DND-41 (cell line): ENCODE data around the gene GSAP.

ENCODE experiments used
- ATAC-seq: fragments of 200-7000 bp; cut with Tn5 transposase; 3 replicates; pipeline ENCODE4 v1.9.1; 2021; ENCODE audit warnings: low read depth; ENCODE audit not compliant: insufficient read depth
- DNase-seq: peaks from one replicate; pipeline ENCODE4 v3.0.0-alpha.2; 2020
- H2AFZ ChIP-seq: 2 replicates; pipeline ENCODE4 v1.6.0; 2012; ENCODE audit warnings: low read depth, low read length
- H3K27ac ChIP-seq: 2 replicates; pipeline ENCODE4 v1.5.1; 2012; ENCODE audit warnings: low read length, inconsistent platforms
- H3K27me3 ChIP-seq: fragments of 200-600 bp; sonication (generic); 2 replicates; pipeline ENCODE4 v1.6.0; 2012; ENCODE audit warnings: low read length, mild to moderate bottlenecking, inconsistent platforms; ENCODE audit not compliant: insufficient read depth, poor library complexity
- H3K36me3 ChIP-seq: 2 replicates; pipeline ENCODE4 v1.5.1; 2012; ENCODE audit warnings: low read length, inconsistent platforms; ENCODE audit not compliant: insufficient read depth
- H3K4me1 ChIP-seq: 2 replicates; pipeline ENCODE4 v1.5.1; 2012; ENCODE audit warnings: mild to moderate bottlenecking, low read length; ENCODE audit not compliant: insufficient read depth
- H3K4me2 ChIP-seq: 2 replicates; pipeline ENCODE4 v1.6.0; 2012; ENCODE audit warnings: mild to moderate bottlenecking, moderate library complexity, low read length, inconsistent platforms; ENCODE audit not compliant: insufficient read depth
- H3K4me3 ChIP-seq, 2 experiments: fragments of 200-600 bp in 1 of 2; shearing (Covaris generic) in 1 of 2; 2 replicates each; pipeline ENCODE4 v1.5.1; 2012 to 2016; ENCODE audit warnings: inconsistent platforms in 2 of 2, low read length in 2 of 2, mild to moderate bottlenecking in 2 of 2, low read depth in 1 of 2, moderate library complexity in 1 of 2
- H3K79me2 ChIP-seq: 2 replicates; pipeline ENCODE4 v1.6.0; 2012; ENCODE audit warnings: low read length, inconsistent platforms; ENCODE audit not compliant: insufficient read depth
- H3K9ac ChIP-seq: 2 replicates; pipeline ENCODE4 v1.6.0; 2012; ENCODE audit warnings: low read depth, mild to moderate bottlenecking, inconsistent platforms, low read length, moderate library complexity
- H3K9me3 ChIP-seq: 2 replicates; pipeline ENCODE4 v1.5.1; 2012; ENCODE audit warnings: low read length, moderate library complexity, mild to moderate bottlenecking, inconsistent platforms; ENCODE audit not compliant: insufficient read depth, severe bottlenecking
- H4K20me1 ChIP-seq: 2 replicates; pipeline ENCODE4 v1.6.0; 2012; ENCODE audit warnings: low read length; ENCODE audit not compliant: insufficient read depth
- EZH2 ChIP-seq: IDR thresholded peaks from 3 replicates; pipeline ENCODE4 v1.6.1; 2012; ENCODE audit warnings: borderline replicate concordance, low read depth, mild to moderate bottlenecking, moderate library complexity, low read length, inconsistent platforms; ENCODE audit not compliant: severe bottlenecking
- TF ChIP-seq, protein P1 (sequence below): IDR thresholded peaks from 2 replicates; pipeline ENCODE4 v1.5.1; 2012; ENCODE audit warnings: borderline replicate concordance, low read length, moderate library complexity, mild to moderate bottlenecking; ENCODE audit not compliant: poor library complexity, severe bottlenecking; ENCODE audit errors: extremely low read depth

The GSAP gene

DNA sequence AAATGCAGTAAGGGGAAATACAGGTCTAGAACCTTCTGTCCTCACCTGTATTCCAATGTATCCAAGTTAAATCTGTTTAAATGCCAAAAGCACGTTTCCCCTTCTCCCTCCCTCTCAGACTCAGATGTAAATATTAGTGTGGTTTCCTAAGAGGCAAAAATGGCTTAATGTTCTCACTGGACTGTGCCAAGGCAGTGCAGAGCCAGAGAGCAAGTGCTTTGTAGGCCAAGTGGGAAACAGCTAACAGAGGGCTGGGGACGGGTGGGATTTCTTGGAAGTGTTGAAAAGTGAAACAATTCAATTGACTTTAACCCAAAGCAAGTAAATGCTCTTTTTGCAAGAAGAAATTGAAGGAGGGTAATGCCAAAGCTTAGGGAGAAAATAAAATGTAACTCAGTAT lies 103.1 kb downstream of the GSAP start:
- Histone ChIP-seq H3K9me3 (no peaks in the 10 kb centered on the region), H3K4me2 (no peak overlapping the region), H3K27ac (no peak overlapping the region), H4K20me1 (no peaks in the 10 kb centered on the region), H2AFZ (no peak overlapping the region), H3K27me3 (no peaks in the 10 kb centered on the region), H3K4me3 (no peak overlapping the region), H3K79me2 (no peaks in the 10 kb centered on the region), H3K9ac (no peak overlapping the region), H3K36me3 (no peaks in the 10 kb centered on the region), H3K4me1 (no peaks in the 10 kb centered on the region)
- no peak for TF ChIP-seq EZH2
- TF ChIP-seq, protein P1, sequence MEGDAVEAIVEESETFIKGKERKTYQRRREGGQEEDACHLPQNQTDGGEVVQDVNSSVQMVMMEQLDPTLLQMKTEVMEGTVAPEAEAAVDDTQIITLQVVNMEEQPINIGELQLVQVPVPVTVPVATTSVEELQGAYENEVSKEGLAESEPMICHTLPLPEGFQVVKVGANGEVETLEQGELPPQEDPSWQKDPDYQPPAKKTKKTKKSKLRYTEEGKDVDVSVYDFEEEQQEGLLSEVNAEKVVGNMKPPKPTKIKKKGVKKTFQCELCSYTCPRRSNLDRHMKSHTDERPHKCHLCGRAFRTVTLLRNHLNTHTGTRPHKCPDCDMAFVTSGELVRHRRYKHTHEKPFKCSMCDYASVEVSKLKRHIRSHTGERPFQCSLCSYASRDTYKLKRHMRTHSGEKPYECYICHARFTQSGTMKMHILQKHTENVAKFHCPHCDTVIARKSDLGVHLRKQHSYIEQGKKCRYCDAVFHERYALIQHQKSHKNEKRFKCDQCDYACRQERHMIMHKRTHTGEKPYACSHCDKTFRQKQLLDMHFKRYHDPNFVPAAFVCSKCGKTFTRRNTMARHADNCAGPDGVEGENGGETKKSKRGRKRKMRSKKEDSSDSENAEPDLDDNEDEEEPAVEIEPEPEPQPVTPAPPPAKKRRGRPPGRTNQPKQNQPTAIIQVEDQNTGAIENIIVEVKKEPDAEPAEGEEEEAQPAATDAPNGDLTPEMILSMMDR, result no peak
- DNase-seq, result no peak
- ATAC-seq, result no peak

DNA sequence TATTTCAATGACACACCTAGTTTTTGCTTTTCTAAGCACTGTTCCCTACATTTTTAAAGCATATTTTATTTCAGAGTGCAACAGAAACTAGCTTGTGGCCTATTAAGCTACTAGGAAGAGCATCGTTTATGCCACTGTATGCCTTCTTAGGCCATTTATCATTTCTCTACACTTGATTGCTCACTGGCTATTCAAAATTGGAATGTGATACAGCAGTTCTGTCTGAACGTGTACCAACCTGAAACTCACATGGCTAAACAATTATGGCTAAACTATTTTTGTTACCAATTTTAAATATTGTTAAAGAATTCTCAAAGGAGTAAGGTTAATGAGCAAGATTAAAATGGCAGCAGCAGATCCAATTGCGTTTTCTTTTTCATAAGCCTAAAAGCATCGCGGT lies 105.2 kb downstream of the GSAP start:
- no peak for ATAC-seq
- no peak overlapping the region for H3K4me2 ChIP-seq
- no peaks in the 10 kb centered on the region for H3K4me1 ChIP-seq
- no peak overlapping the region for H2AFZ ChIP-seq
- H3K36me3 ChIP-seq, result no peaks in the 10 kb centered on the region
- no peak overlapping the region for H3K27ac ChIP-seq
- H3K9ac ChIP-seq, result no peak overlapping the region
- no peak for DNase-seq
- no peak for TF ChIP-seq EZH2
- TF ChIP-seq, protein P1, result no peak
- H4K20me1 ChIP-seq, result no peaks in the 10 kb centered on the region
- no peaks in the 10 kb centered on the region for H3K9me3 ChIP-seq
- H3K27me3 ChIP-seq, result no peaks in the 10 kb centered on the region
- no peak overlapping the region for H3K4me3 ChIP-seq
- H3K79me2 ChIP-seq, result no peaks in the 10 kb centered on the region

- TF ChIP-seq, protein P1, result no peak
- no peak for TF ChIP-seq EZH2
- no peak overlapping the region for H3K9ac ChIP-seq
- no peaks in the 10 kb centered on the region for H4K20me1 ChIP-seq
- H3K27me3 ChIP-seq, result no peaks in the 10 kb centered on the region
- no peaks in the 10 kb centered on the region for H3K79me2 ChIP-seq
- no peak overlapping the region for H3K4me2 ChIP-seq
- H3K27ac ChIP-seq, result no peak overlapping the region
- H2AFZ ChIP-seq, result no peak overlapping the region
- ATAC-seq (no peak), DNase-seq (no peak)
- no peaks in the 10 kb centered on the region for H3K9me3 ChIP-seq
- H3K4me3 ChIP-seq, result no peak overlapping the region
- no peaks in the 10 kb centered on the region for H3K4me1 ChIP-seq
- no peaks in the 10 kb centered on the region for H3K36me3 ChIP-seq
Measured at GRCh38 chr7:77309714-77310220, 106.4 kb downstream of the GSAP start.

DNA sequence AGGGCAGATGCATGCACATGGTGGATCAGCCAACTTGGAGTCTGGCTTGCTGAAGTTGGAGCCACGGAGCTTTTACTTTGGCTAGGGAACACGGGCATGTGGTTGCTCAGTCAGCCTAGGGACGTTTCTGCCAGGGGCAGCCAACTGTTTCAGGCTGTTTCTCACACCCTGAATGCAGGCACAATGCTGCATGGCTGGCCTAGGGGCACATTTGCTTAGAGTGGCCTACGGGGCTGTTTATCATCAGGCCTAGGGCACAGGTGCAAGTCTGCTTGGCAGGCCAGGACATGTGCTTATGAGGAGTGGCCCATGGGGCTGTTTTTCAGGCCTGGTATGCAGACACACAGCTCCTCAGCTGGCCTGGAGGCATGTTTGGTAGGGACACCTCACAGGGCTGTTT lies 107.4 kb downstream of the GSAP start:
- Histone ChIP-seq H3K4me2 (no peak overlapping the region), H3K27ac (no peak overlapping the region), H3K4me1 (no peaks in the 10 kb centered on the region), H3K4me3 (no peak overlapping the region), H2AFZ (no peak overlapping the region), H3K36me3 (no peaks in the 10 kb centered on the region), H3K9ac (no peak overlapping the region), H3K79me2 (no peaks in the 10 kb centered on the region), H4K20me1 (no peaks in the 10 kb centered on the region), H3K27me3 (no peaks in the 10 kb centered on the region), H3K9me3 (no peaks in the 10 kb centered on the region)
- DNase-seq (no peak), ATAC-seq (no peak)
- no peak for TF ChIP-seq EZH2
- TF ChIP-seq, protein P1, result no peak
